H1 (cell line): ENCODE data around the gene BRMS1.
"Not testable (repeated sequence)": the region's sequence is repeated elsewhere in the genome, so short reads cannot be mapped to it uniquely, and the experiment has no call there.

Experiments used
- EZH2 ChIP-seq: fragments of 200-600 bp; sonication (generic); IDR thresholded peaks from 2 replicates; pipeline ENCODE4 v1.7.1; 2012; ENCODE audit warnings: low read depth, mild to moderate bottlenecking, moderate library complexity, low read length, inconsistent platforms; ENCODE audit not compliant: severe bottlenecking
- HDAC2 ChIP-seq, 2 experiments: fragments of 300-600 bp in 1 of 2; sonication (generic) in 1 of 2; IDR thresholded peaks; 2 replicates each; pipeline ENCODE4 v1.6.1; 2011 to 2012; ENCODE audit warnings: low read depth in 2 of 2, low read length in 2 of 2, mild to moderate bottlenecking in 2 of 2, moderate library complexity in 2 of 2, borderline replicate concordance in 1 of 2, inconsistent platforms in 1 of 2

DNA sequence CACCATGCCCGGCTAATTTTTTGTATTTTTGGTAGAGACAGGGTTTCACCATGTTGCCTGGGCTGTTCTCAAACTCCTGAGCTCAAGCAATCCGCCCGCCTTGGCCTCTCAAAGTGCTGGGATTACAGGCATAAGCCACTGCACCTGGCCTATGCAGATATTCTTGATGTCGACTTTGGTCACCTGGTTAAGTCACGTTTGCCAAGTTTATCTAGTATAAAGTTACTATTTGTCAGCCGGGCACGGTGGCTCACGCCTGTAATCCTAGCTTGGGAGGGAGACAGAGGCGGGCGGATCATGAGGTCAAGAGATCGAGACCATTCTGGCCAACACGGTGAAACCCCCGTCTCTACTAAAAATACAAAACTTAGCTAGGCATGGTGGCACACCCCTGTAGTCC is 39.4 kb upstream of the BRMS1 start:
- TF ChIP-seq EZH2; HDAC2 (IDR thresholded peaks at IDR 0.05; ENCODE audit: borderline replicate concordance in 1 of 2, low read depth in 2 of 2, low read length in 2 of 2): not testable (repeated sequence)
